Measurements from ENCODE around the gene MYH11. TPM values are rescaled to one million over a fixed set of nuclear protein-coding genes. Genes with fewer than 3 reads are reported as not detected.

MYH11 gene
- total RNA-seq, 2 donors from 2014 or later, result 0.09 to 0.29 TPM

GRCh38 chr16:15771694-15772093, 85.1 kb downstream of the MYH11 start:
- WGBS, 2 experiments (ENCODE audit: insufficient coverage in 1 of 2, insufficient read length in 1 of 2), result 90 to 94% methylated on average over 3 to 7 of the region's 7 CpGs
- no peaks in the 10 kb centered on the region for H3K4me1 ChIP-seq (ENCODE audit: control insufficient read depth, insufficient read depth, low read length)
- H3K4me3 ChIP-seq (ENCODE audit: low read length), result no peak overlapping the region
- Mint-ChIP-seq H3K9me3 (no peaks in the 10 kb centered on the region), H3K27me3 (ENCODE audit: insufficient read depth) (peaks cover 27% of the 10 kb centered on the region), H3K27ac (no peak overlapping the region), H3K4me3 (no peak overlapping the region), H3K36me3 (ENCODE audit: low read depth) (no peaks in the 10 kb centered on the region), H3K4me1 (no peaks in the 10 kb centered on the region)
- no peak for TF ChIP-seq CTCF (conservative IDR thresholded peaks at IDR 0.05)
- DNase-seq, result no peak
- no peaks in the 10 kb centered on the region for H3K9me3 ChIP-seq (ENCODE audit: control insufficient read depth, low read length)
- no peak overlapping the region for H3K9ac ChIP-seq (ENCODE audit: extremely low read depth, low read length, poor library complexity, severe bottlenecking)
- peaks cover 38% of the 10 kb centered on the region for H3K27me3 ChIP-seq (ENCODE audit: control insufficient read depth, insufficient read depth, low read length, poor library complexity, severe bottlenecking)
- no peaks in the 10 kb centered on the region for H3K36me3 ChIP-seq (ENCODE audit: control insufficient read depth, insufficient read depth, low read length)
- H3K27ac ChIP-seq (ENCODE audit: low read depth, low read length), result no peak overlapping the region

GRCh38 chr16:15770512-15770911, 86.3 kb downstream of the MYH11 start:
- Mint-ChIP-seq H3K36me3 (ENCODE audit: low read depth) (no peaks in the 10 kb centered on the region), H3K9me3 (no peaks in the 10 kb centered on the region), H3K27ac (no peak overlapping the region), H3K4me3 (no peak overlapping the region), H3K27me3 (ENCODE audit: insufficient read depth) (peaks cover 16% of the 10 kb centered on the region), H3K4me1 (no peaks in the 10 kb centered on the region)
- DNase-seq, result no peak
- Histone ChIP-seq H3K9ac (ENCODE audit: extremely low read depth, low read length, poor library complexity, severe bottlenecking) (no peak overlapping the region), H3K4me3 (ENCODE audit: low read length) (no peak overlapping the region), H3K36me3 (ENCODE audit: control insufficient read depth, insufficient read depth, low read length) (no peaks in the 10 kb centered on the region), H3K4me1 (ENCODE audit: control insufficient read depth, insufficient read depth, low read length) (no peaks in the 10 kb centered on the region), H3K27ac (ENCODE audit: low read depth, low read length) (no peak overlapping the region), H3K27me3 (ENCODE audit: control insufficient read depth, insufficient read depth, low read length, poor library complexity, severe bottlenecking) (peaks cover 27% of the 10 kb centered on the region), H3K9me3 (ENCODE audit: control insufficient read depth, low read length) (no peaks in the 10 kb centered on the region)
- 82 to 96% methylated on average over 2 to 3 of the region's 3 CpGs for WGBS, 2 experiments (ENCODE audit: insufficient coverage in 1 of 2, insufficient read length in 1 of 2)
- no peak for TF ChIP-seq CTCF (conservative IDR thresholded peaks at IDR 0.05)

- TF ChIP-seq CTCF (conservative IDR thresholded peaks at IDR 0.05), result no peak
- no peaks in the 10 kb centered on the region for H3K9me3 ChIP-seq (ENCODE audit: control insufficient read depth, low read length)
- no peak overlapping the region for H3K4me3 ChIP-seq (ENCODE audit: low read length)
- no peak for DNase-seq
- no peaks in the 10 kb centered on the region for H3K36me3 ChIP-seq (ENCODE audit: control insufficient read depth, insufficient read depth, low read length)
- H3K27me3 ChIP-seq (ENCODE audit: control insufficient read depth, insufficient read depth, low read length, poor library complexity, severe bottlenecking), result peaks cover 23% of the 10 kb centered on the region
- no peak overlapping the region for H3K27ac ChIP-seq (ENCODE audit: low read depth, low read length)
- no peak overlapping the region for H3K27ac Mint-ChIP-seq
- no peaks in the 10 kb centered on the region for H3K4me1 ChIP-seq (ENCODE audit: control insufficient read depth, insufficient read depth, low read length)
- H3K9me3 Mint-ChIP-seq, result no peaks in the 10 kb centered on the region
- no peaks in the 10 kb centered on the region for H3K36me3 Mint-ChIP-seq (ENCODE audit: low read depth)
- no peak overlapping the region for H3K4me3 Mint-ChIP-seq
- peaks cover 16% of the 10 kb centered on the region for H3K27me3 Mint-ChIP-seq (ENCODE audit: insufficient read depth)
- 87 to 93% methylated on average over 6 to 7 of the region's 7 CpGs for WGBS, 2 experiments (ENCODE audit: insufficient coverage in 1 of 2, insufficient read length in 1 of 2)
- no peak overlapping the region for H3K9ac ChIP-seq (ENCODE audit: extremely low read depth, low read length, poor library complexity, severe bottlenecking)
- no peaks in the 10 kb centered on the region for H3K4me1 Mint-ChIP-seq
Observed at GRCh38 chr16:15770107-15770506, 86.7 kb downstream of the MYH11 start.
